HUDEP-2 (cell line): ENCODE data around the gene NPAS3.

ENCODE experiments used
- DNase-seq, 76 experiments: peaks; one replicate each; lab custom pipeline; 2025; ENCODE audit not compliant: unreplicated experiment in 76 of 76; lab: John Stamatoyannopoulos, UW

NPAS3 gene

DNA sequence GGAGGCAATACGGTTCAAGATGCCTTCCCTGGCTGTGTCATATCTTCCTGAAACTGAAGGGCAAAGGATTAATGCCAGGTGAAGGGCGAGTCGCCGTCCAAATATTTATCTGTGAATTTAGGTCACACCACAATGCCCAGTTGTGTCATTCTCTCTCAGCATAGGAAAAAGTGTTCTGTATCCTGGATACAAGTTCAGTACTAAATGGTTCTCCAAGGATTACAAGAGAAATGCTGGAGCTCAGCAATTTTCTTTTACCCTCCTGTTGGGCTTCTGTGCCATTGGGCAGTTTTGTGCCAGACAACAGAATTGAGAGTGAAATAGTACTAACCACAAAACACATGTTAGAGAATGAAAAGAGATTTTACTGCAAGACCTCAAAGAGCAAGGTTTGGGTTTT lies 518.3 kb downstream of the NPAS3 start:
- DNase-seq: no peak

DNA sequence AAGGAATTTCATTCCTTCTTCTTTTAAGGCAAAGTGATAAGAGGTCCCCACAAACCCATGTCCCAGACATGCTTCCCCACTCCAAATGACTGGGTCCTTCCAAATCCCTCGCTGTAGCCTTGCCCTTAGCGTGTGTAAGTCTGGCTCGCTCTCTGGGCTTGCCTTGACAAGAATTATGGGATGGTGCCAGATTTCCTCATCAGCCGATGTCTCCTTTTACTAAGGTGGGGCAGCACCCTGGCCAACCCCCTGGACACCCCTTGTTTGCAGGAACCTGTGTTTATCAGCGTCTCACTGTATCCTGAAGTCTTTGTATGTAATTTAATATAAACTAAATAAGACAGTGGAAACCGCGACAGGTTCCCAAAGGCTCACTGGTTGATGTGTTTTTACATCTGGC lies 518.9 kb downstream of the NPAS3 start:
- DNase-seq: no peak

DNA sequence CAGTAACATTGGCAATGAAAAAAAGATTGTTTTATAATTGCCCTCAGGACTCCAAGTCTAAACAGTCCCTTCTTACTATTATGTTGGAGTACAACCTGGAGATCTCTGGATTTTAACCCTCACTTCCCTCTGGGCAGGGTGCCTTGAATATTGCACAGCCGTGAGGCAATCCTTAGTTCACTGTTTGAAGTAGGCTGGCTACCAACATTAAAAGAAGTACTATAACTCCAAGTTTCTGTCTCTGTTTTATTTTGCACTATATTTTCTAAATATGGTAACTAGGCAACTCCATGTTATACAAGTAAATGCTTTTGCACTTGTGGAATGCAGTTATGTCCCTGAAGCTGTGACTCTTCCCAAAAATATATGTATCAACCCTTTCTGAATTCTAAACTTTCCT lies 521.5 kb downstream of the NPAS3 start:
- DNase-seq: no peak

DNA sequence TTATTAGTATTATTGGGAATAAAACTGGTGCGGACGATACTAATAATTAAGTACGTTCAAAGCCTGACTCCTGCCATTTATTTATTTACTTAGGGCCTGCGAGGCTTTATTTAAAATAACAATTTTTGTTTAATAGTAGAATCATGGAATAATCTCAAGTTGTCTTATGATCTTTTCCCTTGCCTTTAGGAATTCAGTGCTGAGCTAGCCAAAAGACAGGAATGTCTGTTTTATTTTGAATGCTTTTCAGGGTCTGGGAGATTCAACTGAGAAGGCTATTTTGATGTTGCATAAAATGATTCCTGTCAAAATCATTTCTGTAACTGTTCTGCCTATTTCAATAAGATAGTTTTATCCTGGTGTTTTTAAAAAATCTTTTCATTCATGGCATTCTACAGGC lies 522.4 kb downstream of the NPAS3 start:
- DNase-seq: no peak

DNA sequence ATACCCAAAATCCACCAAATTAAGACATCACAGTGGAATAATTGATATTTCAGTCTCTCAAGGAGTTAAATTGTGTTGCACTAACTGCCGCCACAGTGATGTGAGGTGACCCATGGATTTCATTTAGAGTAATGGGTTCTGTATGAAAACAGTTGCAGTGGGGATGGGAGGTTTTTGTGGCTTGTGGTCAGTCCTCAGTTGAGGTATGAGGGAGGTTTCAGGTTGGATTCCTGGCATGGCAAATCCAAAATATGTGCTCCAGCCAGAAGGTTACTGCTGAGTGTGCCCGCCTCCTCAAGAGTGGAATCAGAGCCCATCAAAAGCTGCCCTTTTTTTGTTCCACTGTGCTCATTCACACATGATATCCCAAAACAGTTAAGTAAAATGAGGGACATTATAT lies 525.1 kb downstream of the NPAS3 start:
- DNase-seq: no peak

DNA sequence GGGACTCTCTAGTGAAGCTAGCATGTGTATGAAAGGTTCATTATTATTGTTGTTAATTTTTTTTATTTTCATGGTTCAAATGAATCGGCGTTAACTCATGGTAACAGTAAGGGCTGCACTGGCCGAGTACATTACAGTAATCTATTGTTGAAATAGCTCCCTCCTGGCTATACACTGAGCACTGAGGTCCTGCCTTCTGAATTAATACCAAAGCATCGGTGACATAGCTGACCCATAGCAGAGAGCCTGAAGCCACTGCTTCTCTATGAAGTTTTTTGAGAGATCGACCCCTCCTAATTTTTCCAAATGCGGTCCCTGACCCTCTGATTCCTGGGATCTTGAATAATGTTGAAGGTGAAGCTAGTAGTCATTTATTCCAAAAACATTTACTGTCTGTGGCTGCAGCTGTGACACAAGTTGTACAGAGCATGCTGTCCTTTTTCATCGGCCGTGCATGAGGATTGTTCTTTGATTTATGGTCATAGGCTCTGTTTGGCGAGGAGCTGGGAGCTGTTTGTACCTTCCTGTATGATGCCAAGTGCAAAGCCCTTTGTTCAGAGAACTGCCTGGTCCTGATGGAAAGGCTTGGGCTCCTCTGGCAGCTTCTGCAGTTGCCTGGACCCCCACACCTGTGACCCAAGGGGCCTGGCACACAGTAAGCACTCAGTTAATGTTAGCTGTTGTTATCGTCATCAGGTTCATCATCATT lies 525.7 kb downstream of the NPAS3 start:
- DNase-seq: no peak

DNA sequence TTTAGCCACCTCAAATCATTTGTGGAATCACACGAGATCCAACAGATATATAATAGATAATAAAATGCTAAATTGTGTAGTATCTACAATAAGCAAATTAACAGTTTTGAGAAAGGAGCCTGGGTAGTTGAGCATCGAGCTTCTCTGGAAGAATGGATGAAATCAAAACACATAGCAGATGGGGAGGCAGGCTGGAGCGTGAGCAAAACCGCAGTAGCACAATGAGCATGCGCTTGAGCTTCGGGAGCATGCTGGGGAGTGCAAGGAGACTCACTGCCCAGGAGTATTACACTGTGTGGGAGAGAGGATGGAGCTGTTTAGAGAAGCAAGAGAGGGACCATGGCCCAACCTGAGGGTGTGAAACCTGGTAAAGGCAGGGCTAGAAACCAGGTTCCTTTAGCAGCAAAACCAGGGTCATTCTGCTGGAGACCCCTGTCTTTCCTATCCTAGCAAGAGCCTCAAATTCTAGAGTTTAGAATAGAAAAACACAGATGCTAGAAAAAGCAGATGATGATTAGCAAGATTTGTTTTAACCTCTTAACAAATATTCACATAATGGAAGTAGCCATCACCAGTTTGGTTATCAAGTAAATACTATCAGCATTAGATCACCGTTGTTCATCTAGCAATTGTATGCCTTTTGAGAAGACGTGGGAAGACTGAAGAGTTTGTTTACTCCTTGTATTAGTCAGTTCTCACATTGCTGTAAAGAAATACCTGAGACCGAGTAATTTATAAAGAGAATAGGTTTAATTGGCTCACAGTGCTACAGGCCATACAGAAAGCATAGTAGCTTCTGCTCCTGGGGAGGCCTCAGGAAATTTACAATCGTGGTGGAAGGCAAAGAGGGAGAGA lies 527.4 kb downstream of the NPAS3 start:
- DNase-seq: peak in 1 of 76 experiments; percentile 4

DNA sequence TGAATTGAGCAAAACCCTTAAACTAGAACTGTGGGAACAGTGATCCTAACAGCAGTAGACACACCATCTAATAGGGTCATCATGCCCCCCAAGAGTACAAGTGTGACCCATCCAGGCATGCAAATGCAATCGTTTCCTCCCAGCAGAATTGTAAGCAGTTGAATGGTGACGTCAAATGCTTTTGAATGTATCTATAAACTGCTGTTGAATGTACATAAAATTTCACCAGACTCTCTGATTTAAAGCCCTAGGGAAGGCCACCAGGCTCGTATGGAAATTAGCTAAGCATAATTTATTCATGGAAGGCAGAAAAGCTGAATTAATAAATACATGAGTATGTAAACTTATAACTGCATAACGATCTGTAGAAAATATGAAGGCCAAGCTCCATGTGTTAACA lies 529.3 kb downstream of the NPAS3 start:
- DNase-seq: no peak

DNA sequence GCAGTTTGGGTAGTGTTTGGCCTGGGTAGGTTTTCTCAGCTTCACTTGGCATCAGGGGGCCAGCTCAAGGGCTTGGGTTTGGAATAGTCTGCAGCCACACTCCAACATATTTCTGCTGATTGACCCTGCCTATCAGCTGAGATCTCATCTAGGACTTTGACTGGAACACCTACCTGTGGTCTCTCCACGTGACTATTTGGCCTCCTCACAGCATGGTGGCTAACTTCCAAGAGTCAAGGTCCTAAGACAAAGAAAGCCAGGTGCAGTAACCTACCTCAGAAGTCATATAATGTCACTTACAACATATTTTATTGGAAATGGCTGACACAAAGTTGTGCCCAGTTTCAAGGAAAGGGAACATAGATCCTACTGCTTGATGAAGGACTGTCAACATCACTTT lies 531.2 kb downstream of the NPAS3 start:
- DNase-seq: no peak

DNA sequence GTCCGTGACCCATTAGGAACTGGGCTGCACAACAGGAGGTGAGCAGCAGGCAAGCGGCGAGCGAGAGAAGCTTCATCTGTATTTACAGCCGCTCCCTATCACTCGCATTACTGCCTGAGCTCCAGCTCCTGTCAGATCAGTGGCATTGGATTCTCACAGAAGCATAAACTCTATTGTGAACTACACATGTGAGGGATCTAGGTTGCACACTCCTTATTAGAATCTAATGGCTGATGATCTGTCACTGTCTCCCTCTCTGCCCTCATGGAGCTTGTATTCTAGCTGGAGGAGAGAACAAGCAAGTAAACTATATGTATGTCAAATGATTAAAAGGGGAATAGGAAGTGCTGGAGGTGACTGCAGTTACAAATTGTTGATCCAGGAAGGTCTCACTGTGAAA lies 533.1 kb downstream of the NPAS3 start:
- no peak for DNase-seq

DNA sequence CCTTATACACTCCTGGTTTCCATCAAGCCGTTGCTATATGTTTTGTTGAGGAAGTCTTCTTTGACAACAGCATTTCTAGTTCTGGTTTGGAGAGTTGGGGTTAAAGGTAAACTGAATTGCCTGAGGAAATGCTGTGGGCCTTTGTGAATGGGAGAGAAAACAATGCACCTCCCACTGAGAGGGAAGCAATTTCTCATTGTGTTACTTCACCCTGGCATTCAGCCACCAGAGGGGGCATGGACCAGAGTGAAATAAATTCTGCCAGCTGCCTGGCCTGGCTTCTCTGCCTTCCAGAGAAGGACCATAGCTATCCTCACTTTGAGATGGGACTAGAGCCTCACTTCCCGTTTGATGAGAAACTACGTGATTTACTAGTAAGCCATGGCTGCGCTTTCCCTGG lies 536.9 kb downstream of the NPAS3 start:
- peak in 34 of 76 experiments; percentile 1 to 39 (median 8) for DNase-seq

DNA sequence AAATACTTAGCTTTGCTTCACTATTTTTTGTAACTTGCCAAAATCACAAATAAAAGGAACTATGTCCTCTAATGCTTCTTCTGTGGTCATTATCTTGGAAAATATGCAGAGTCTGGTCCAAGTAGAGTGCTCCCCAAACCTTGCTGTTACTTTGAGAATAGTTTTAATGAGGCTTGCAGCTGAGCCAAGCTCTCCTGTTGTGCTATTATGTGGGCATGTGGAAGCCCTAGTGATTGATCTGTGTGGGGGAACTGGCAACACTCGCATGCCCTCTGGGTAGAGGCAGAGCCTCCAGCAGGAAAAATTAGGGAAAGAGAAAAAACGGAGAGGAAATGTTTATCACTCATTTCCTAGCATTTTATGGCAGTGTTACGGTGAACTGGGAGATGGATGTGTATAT lies 539.1 kb downstream of the NPAS3 start:
- no peak for DNase-seq

DNA sequence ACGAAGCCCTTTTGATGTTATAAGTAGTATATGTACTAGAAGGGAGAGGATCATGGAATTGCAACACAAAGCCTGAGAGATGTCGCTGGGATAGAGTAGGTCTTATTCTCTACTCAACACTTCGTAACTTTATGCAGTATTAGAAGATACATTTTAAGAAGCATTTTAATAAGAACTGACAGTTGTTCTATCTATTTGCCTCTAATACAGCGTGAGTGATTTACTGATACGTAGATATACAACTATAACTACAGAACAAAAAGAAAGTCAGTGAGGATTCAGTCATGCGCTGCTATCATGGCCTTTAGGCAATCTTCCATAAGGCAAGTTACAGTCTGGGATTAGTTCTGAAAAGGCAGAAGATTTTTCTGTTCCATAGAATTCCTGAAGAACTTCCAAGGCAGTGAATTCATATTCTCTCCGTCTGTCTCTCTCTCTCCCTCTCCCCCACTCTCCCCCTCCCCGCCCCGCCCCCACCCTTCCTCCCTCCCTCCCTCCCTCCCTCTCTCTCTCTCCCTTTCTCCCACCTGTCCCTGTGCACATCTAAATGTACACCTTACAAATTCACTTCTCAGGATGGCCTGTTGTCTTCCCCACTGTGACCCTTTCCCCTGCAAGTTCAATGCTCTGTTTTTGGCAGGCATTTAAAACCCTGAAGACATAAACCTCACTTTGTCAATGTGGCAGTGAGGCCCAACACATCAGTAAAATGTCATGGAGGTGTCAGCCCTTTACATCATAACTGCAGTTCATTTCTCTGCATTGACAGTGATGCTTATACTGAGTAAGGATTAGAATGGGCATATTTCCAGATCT lies 541.6 kb downstream of the NPAS3 start:
- no peak for DNase-seq

DNA sequence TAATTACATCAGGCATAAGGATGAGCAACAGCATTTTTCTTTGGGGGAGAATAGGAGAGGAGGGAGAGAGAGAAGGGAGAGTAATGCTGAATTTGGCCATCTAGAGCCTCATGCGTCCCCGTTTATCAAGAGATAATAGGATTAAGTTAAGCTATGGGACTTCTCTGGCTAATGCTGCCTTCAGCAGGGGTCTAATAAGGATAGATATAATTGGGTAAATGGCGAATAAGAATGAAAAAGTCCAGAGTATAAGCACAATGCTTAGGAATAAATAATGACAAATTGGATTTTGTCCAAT lies 542.2 kb downstream of the NPAS3 start:
- no peak for DNase-seq

DNA sequence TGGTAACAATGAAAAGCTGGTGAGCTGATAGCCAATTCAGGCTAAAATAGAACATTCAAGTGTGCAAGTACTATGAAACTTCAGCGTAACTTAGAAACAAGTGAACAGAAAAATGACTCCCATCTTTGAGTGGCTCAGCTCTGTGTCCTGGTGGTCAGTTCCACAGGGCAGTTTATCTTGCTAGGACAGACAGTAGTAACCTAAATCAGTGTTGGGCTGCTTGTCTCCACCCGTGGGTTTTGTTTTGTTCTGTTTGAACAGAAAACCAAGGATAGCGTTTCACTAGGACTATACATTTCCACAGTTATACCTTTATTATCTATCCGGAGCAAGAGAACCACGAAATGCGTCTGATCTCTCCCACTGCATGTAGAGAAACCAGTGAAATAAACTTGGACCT lies 544.4 kb downstream of the NPAS3 start:
- DNase-seq: no peak

DNA sequence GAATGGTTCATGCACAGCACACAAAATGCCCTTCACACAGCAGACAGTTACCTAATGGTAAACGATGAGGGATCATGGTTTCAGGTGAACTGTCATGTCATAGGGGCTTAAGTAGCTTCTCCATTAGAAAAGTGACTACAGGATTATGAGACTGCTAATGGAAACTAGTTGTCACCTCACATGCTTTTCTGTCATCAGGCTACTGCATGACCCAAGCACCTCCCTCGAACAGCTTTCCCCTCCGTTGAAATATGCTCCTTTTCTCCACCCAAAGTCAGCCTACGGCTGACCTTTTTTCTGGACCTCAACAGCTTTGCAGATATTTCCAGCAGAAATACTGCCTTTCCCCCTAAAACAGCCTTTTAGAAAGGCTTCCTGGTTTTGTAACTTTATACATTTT lies 544.9 kb downstream of the NPAS3 start:
- DNase-seq: no peak

DNA sequence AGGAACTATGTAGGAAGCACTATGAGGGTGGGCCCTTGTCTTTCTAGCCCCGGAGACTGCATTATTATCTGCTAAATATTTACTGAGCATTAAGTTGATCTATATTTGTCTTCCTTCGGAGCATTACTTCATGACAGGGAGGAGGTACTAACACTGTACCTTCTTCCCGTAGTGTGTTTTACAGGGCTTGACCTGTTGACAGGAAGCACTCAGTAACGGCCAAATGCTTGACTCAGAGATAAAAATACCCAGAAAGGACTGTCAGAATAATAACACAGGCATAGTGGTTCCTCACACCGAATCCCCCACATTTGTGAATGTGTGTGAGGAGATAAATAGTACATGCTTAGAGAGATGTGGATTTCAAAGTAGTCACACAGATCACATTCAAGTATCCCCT lies 545.6 kb downstream of the NPAS3 start:
- DNase-seq: peak in 2 of 76 experiments; percentile 1

DNA sequence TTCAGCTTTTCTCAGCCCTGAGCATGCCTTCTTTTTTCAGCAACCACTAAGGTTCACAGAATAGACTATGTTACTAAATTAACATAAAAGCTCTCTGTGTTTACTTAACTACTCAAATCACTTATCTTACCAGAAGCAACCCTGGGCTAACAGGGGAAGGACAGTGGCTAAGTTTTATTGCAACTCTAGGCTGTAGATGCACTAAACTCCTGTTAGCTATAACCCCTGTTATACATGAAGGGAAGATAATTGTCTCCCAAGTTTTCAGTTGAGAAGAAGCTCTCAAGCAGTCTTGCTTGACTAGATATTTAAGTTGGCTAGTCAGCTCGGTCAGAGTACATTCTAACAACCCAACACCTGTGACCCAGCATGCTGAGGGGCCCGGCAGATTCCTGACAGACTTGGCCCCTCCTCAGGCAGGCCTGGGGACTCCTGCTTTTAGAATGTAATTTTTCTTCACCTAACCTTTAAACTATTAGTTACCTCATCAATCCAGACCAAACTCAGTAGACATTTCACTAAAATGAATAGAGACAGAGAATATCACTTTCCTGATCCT lies 547.7 kb downstream of the NPAS3 start:
- no peak for DNase-seq

DNA sequence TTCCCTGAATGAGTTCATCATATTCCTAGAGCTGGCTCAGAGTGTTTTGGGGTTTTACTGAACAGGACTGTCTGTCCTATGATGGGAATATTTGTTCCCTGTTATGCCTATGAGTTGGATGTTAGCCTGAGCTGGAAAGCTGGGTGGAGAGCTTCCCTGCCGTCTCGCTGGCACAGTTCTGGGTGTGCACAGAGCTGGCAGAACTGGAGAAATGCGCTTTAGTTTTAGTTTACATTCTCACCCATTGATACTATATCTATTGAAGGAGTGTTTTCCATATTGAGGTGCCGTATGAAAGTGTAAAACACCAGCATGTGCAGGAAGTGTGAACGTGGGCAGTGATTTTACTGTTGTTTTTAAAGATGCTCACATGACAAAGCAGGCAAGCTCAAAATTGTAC lies 549.9 kb downstream of the NPAS3 start:
- DNase-seq: no peak

DNA sequence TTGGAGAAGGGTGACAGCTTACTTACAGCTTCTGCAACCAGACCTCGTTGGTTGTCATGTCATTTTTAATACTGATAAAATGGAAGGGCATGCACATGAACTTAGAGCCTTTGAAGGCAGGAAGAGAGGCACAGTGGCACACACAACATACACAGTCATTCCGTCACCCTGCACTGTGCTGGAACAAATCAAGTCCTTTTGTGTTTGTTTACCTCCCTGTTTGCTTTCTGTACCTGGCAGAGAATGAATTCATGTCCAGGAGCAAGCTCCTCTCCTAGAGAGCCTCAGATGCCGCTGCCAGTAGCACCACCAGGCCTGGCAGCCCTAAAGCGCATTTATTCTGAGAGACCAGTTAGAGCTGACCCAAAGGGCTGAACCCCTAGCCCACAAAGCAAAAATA lies 551.9 kb downstream of the NPAS3 start:
- no peak for DNase-seq

DNA sequence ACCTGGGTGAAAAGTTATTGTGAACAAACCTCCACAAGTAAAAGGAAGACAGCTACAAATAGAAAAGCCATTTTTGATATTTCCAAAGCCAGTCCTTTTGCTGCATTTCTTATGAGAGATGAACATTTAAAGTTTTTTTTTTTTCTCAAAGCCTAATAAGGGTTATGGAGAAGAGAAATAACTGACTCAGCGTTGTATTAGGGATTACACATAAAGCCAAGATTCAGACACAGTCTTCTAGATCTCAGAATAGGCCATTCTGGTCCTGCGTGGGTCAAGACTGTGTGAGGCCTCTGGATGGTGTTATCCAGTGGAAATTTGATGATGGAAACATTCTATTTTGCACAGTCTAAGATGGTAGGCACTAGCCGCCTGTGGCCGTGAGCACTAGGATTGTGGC lies 552.4 kb downstream of the NPAS3 start:
- no peak for DNase-seq
